ENCODE results near the gene CCDC88A.

CCDC88A gene

GRCh38 chr2:55422876-55423665, 3.4 kb upstream of the CCDC88A start:
- no peak for DNase-seq

GRCh38 chr2:55421326-55421725, 1.7 kb upstream of the CCDC88A start:
- DNase-seq, result no peak

- DNase-seq, result no peak
These were observed 1.2 kb upstream of the CCDC88A start for GRCh38 chr2:55420871-55421270.

- no peak for DNase-seq
These were observed 726 bp upstream of the CCDC88A start for GRCh38 chr2:55420439-55420725.

GRCh38 chr2:55419233-55419678, 400 bp downstream of the CCDC88A start:
- DNase-seq, result no peak

- no peak for DNase-seq
These were observed 984 bp downstream of the CCDC88A start for GRCh38 chr2:55418512-55419232.

- no peak for DNase-seq
These were observed 1.6 kb downstream of the CCDC88A start for GRCh38 chr2:55418072-55418471.

- DNase-seq, result no peak
These were observed 2.7 kb downstream of the CCDC88A start for GRCh38 chr2:55416786-55417568.

GRCh38 chr2:55415300-55415699, 4.4 kb downstream of the CCDC88A start:
- DNase-seq, result no peak

- DNase-seq, result no peak
These were observed 10.5 kb downstream of the CCDC88A start for GRCh38 chr2:55408918-55409868.

- DNase-seq, result no peak
These were observed 11.4 kb downstream of the CCDC88A start for GRCh38 chr2:55408098-55408882.

- DNase-seq, result no peak
These were observed 14.5 kb downstream of the CCDC88A start for GRCh38 chr2:55405116-55405515.

- no peak for DNase-seq
These were observed 16.2 kb downstream of the CCDC88A start for GRCh38 chr2:55403256-55403998.

- DNase-seq, result no peak
These were observed 18.5 kb downstream of the CCDC88A start for GRCh38 chr2:55401124-55401523.

- no peak for DNase-seq
These were observed 19.3 kb downstream of the CCDC88A start for GRCh38 chr2:55400332-55400731.

GRCh38 chr2:55399815-55400214, 19.8 kb downstream of the CCDC88A start:
- DNase-seq, result no peak

- DNase-seq, result no peak
These were observed 23.7 kb downstream of the CCDC88A start for GRCh38 chr2:55395724-55396605.

- DNase-seq, result no peak
These were observed 27.9 kb downstream of the CCDC88A start for GRCh38 chr2:55391615-55392242.

- DNase-seq, result no peak
These were observed 28.5 kb downstream of the CCDC88A start for GRCh38 chr2:55391155-55391554.

Measured in activated gamma-delta T cell (primary cell).